Measurements from ENCODE around the gene BRAP.
A peak's percentile ranks its signal among the peaks of the same experiment; 100 is the strongest.
"Not testable (repeated sequence)": the region's sequence is repeated elsewhere in the genome, so short reads cannot be mapped to it uniquely, and the experiment has no call there.

The BRAP gene

DNA sequence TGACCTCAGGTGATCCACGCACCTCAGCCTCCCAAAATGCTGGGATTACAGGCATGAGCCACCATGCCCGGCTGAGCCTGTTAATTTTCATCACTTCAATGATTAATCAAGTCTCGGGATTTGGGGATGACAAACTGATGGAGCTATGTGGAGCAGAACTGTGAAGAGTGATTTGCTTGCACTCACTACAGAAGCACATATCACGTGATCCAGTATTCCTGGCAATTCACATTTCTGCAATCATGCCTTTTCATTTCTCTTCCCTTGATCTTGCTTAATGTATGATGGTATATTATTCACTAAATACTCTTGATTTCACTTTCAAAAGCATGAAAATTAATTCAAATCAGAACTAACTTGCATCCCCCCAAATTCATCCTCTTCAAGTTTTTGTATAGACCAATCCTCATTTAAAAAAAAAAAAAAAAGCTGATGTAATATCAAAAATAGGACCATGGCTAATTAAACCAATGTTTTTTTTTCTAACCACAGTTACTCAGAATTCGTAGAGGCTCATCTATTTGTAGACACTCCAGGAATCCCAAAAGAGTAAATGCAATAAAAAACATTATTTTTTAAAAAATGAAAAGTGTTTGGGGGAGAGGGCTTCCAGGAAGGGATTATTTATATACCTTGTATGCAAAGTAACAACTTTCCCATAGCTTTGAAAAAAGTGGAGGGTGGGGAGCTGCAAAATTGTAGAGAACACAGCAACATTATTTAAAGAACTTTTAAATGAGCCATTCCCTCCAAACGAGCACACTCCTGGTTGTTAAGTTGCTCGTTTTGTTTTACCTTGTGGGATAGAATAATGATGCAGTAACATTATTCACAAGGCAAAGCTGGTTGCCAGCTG lies 79.6 kb downstream of the BRAP start:
- DNase-seq = no peak

DNA sequence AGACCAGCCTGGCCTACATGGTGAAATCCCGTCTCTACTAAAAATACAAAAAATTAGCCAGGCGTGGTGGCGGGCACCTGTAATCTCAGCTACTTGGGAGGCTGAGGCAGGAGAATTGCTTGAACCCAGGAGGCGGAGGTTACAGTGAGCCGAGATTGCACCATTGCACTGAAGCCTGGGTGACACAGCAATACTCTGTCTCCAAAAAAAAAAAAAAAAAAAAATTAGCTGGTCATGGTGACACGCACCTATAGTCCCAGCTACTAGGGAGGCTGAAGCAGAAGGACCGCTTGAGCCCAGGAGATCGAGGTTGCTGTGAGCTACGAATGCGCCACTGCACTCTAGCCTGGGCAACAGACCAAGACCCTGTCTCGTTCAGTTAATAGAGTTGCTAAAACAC lies 82.9 kb downstream of the BRAP start:
- not testable (repeated sequence) for DNase-seq

DNA sequence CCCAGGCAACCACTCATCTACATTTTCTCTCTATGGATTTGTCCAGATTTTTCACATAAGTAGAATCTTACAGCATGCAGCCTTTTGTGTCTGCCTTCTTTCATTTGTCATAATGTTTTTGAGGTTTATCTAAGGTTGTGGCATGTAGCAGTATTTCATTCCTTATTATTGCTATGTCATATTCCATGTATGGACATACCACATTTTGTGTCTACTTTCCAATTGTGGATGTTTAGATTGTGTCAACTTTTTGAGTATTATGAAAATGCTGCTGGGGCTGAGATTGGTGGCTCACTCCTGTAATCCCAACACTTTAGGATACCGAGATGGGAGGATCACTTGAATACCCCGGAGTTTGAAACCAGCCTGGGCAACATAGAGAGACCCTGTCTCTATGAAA lies 83.4 kb downstream of the BRAP start:
- no peak for DNase-seq

DNA sequence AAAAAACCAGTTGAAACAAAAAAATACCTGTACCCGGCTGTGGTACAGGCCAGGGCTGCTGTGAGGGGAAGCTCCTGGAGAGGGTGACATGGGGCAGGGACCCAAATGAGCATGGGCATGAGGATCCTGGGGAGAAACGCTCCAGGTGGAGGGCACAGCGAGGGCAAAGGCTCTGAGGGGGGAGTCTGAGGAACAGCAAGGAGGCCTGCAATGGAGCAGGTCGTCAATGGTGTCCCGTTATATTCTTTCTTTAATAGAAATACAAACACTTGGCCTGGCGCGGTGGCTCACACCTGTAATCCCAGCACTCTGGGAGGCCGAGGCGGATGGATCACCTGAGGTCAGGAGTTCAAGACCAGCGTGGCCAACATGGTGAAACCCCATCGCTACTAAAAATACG lies 84.8 kb downstream of the BRAP start:
- DNase-seq = not testable (repeated sequence)

DNA sequence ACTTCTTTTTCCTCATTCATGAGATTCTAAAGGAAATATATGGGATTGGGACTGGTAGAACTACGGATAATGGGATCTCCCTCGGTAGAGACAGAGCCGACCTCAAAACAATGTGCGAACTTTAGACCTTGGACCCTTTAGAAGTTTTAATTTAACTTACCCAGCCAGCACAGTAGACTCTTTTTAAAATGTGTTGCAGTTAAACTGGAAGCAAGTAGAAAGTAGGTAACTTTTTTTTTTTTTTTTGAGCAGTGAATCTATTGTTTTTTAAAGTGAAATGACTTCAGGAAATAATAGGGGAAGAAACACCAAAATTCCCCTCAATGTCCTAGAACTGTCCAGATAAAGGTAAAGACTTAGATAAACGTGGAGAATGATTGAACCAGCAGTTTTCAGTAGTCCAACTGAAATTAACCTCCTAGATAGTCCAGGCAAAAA lies 85.5 kb downstream of the BRAP start:
- DNase-seq = no peak

DNA sequence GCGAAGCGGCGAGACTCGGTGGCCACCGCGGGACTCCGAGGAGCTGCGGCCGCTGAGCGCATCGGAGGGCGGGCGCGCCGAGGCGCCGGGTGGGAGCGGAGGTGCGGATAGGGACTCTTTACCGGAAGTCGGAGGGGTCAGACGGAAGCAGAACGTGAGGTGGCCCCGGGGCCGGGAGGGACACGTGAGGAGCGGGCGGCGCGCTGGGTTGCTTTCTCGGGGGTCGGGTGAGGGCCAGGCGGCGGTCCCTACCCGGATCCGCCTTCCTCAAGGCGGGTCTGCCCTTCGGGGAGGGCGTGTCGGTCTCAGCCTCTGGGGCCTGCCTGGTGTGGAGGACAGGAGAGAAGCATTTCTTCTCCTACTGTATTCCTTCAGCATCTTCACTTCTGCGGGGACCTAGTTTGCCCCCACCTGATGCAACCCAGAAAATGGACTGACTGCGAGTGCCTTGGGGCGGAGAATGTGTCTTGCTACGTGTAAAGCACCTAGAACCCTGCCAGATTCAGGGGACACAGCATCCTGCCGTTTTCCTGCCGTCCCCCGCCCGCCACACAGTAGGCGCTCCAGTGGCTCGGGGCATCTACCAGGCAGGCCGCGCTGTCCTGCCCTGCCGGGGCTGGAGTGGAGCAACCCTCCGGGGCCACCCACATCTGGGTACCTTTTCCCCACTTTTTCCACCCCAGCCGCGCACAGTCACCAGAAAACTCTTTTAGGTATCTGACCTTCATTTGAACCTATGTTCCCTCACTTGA lies 86.1 kb downstream of the BRAP start:
- peak; percentile 79 for DNase-seq

DNA sequence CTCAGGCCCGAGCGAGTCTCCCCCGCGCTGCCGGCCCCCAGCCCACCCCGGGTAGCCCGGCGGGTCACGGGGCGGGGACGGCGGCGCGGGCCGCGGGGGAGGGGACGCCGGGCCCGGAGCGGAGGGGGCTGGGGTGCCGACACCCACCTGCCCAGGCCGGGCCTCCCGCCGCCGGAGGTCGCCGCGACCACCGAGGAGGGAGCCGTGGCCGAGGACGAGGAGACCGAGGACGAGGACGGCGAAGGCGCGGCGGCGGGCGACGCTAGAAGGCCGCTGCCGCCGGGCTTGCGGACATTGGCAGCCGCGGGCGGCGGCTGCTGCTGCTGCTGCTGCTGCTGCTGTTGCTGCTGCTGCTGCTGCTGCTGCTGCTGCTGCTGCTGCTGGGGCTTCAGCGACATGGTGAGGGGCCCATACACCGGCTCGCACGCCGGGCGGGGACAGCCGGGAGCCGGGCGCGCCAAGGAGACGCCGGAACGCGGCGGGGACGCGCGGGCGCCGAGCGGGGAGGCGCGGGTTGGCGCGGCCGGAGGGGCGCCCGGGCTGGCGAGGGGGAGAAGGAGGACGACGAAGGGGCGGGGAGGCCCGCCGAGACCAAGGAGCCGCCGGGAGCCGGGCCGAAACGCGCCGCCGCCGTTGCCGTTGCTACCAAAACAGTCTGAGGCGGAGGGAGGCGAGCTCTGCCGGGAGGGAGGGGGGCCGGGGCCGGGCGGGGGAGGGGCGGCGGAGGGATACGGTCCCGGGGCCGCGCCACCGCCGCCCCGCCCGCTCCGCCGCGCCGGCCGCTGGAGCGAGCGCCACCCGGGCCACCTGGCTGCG lies 86.9 kb downstream of the BRAP start, which contains the start of gene ATXN2:
TSS of gene ATXN2 (minus strand) at position 679 of the 816 bp plus-strand sequence. CDS start at position 398, 281 bp downstream.
- DNase-seq = peak; percentile 57

DNA sequence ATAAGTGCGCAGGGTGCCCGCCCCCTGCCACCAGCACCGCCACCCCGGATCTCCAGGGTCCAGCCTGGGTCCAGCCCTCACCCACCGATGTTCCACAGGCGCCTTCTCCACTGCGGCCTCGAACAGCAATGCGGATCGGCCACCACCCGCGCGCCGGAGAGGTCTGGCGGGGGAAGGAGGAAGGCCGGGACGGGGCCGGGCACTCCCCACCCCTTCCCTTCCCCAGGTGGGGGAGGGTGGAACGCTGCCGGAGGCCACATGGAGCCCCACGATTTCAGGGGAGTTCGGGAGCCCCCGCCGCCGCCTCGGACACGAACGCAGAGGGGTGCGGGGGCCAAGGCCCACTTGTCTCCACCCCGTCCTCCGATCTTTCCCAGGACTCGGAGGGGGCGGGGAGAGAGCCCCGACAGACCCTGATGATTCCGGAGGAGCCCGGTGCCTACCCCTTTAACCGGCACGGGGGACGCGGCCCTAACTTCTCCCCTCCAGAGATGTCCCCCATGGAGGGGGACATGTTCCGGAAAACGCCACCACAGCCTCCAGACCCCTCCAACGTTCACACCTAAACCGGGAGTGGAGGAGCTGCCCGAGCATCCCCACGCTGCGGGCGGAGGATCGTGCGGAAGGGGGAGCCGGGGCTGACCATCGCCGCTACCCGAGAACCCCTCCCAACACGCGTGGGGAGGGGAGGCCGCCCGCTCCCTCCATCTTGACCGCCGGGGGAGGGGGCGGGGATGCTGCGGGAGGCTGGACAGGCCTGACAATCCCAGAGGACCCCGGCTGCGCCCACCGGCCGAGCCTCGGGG lies 87.7 kb downstream of the BRAP start:
- peak; percentile 11 for DNase-seq

DNA sequence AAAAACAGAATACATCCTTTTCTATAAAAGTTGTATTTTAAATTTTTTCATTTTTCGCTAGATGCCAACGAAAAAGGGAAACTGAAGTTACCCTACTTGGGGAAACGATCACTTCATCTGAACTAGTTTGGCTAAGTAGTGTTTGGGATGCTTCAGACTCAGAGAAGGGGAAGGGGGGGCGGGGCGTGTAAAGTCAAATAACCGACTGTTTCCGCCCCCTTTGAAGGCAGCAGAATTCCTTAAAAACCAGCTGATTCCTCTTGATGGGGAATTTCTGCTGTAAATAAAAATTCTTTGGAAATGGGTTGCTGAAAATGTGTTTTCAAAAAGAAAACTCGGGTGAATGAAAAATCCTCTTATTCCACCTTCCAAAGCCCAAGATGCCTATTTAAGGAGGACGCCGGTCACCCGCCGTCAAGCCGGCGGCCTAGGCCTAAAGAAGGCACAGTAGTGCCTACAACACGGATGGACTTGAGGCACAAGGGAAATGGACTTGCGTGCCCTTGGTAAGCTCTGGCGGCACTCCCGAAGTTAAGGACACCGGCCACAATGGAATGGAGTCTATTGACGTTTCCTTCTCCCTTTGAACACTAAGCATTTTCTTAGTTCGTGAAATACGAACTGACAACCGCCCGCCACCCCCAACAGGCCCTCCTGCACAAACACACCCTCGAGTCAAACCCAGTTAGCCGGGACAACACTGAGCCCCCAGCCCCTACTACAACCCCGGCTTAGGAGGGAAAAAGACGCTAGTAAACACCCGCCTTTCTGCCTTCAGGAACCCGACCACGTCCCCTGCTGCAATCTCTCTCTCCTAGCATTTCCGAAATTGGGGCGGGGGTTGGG lies 88.5 kb downstream of the BRAP start:
- no peak for DNase-seq

DNA sequence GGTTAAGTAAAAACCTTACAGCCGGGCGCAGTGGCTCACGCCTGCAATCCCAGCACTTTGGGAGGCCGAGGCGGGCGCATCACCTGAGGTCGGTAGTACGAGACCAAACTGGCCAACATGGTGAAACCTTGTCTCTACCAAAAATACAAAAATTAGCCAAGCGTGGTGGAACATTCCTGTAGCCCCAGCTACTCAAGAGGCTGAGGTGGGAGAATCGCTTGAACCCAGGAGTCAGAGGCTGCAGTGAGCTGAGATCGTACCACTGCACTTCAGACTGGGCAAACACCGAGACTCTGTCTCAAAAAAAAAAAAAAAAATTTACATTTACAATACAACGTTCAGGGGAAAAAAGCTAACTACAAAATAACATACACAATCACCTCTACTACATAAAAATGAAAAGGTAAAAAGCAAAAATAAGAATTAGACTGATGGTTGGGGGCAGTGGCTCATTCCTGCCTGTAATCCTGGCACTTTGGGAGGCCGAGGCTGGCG lies 90.4 kb downstream of the BRAP start:
- not testable (repeated sequence) for DNase-seq

Data from activated CD4-positive, alpha-beta T cell treated with anti-CD3 and anti-CD28 coated beads for 1 hour (primary cell).